Non-pigmented ciliary epithelial cell (primary cell): ENCODE data around the gene TMEM121B.

Source experiments
- DNase-seq: peaks from one replicate; pipeline ENCODE4 v3.0.0-alpha.2; 2010; ENCODE audit warnings: low read depth

The TMEM121B gene

GRCh38 chr22:17087498-17088131 is 33.5 kb downstream of the TMEM121B start:
- peak; percentile 30 for DNase-seq

- DNase-seq, result no peak
These were observed 34.2 kb downstream of the TMEM121B start for GRCh38 chr22:17086788-17087497.

DNA sequence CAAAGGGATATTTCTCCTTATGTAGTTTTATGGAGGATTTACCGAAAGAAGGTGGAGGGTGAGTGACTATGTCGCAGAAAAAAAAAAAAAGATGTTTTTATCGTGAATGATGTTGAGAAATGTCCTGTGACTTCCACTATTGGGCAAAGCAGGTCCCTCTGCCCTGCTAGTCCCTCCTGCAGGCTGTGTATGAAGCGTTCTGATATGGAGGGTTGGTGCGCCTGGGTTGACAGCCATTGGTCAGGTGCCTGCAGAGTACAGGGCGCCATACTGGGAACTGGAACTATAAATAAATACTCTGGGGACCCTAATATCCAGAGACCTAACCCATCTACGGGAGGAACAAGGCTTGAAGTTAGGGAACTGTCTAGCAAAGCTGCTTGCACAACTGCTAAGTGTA is 34.9 kb downstream of the TMEM121B start:
- DNase-seq, result no peak

GRCh38 chr22:17085277-17086181 is 35.6 kb downstream of the TMEM121B start:
- no peak for DNase-seq

DNA sequence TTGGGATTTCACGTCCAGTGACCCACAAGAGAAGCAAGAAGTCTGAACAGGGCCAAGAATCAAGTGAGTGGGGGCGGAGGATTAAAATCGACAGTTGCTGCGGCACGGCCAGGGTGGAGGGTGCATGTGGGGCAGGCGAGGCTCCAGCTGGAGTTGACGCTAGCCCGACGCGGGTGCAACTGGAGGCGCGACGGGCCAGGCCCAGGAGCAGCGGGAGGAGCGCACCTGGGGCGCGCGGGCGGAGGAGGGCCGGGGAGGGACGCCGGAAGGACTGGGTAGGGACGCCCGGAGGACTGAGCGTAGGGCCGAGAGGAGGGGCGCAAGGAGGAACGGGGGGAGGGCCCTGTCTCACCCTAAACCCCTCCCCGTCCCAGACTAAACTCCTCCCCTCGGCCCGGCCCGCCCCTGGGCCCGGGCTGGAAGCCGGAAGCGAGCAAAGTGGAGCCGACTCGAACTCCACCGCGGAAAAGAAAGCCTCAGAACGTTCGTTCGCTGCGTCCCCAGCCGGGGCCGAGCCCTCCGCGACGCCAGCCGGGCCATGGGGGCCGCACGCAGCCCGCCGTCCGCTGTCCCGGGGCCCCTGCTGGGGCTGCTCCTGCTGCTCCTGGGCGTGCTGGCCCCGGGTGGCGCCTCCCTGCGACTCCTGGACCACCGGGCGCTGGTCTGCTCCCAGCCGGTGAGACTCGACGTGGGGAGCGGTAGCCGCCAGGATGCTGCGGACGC is 36.4 kb downstream of the TMEM121B start, which contains the start of gene IL17RA:
Gene IL17RA (plus strand): TSS at position 447 of the 723 bp plus-strand sequence. CDS start 92 bp downstream, at position 539.
- peak; percentile 35 for DNase-seq

DNA sequence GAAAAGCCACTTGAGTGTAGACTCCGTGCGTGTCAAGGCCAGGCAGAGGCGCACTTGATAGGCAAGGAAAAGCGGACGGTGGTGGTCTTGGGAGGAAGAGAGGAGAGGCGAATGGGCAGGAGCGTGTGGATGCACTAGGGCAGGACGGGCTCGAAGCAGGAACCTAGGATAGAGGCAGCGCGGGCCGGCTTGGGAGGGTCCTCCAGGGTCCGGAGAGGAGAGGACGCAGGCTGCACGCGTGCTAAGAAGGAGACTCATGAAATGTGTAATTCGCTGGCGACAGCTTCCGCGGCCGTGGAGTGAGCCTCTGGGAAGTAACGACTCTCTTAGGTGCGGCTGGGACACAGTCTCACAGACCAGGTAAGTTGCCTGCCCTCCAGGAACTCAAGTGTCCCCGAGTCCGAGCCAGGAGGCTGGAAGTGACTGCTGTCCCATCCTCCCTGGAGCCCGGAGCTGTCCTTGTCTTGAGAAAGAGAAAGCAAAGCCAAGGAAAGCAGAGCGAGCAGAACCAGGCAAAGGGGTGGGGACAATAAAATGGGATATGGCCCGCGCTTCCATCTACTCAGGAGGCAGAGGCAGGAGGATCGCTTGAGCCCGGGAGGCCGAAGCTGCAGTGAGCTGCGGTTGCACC is 37.2 kb downstream of the TMEM121B start:
- DNase-seq, result no peak

- no peak for DNase-seq
These were observed 37.9 kb downstream of the TMEM121B start for GRCh38 chr22:17083255-17083654.

DNA sequence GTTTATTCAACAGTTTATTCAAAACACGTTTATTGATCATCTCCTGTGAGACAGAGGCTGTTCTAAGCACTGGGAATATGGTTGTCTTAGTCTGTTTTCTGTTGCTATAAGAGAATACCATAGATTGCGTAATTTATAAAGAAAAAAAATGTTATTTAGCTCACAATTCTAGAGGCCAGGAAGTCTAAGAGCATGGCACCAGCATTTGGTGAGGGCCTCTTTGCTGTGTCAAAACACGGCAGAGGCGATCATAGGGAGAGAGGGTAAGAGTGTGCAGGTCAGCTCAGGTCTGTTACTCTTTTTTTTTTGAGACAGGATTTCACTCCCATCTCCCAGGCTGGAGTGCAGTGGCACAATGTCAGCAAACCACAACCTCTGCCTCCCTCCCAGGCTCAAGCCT is 41.6 kb downstream of the TMEM121B start:
- DNase-seq, result no peak

GRCh38 chr22:17077255-17077654 is 43.9 kb downstream of the TMEM121B start:
- DNase-seq, result no peak

- no peak for DNase-seq
These were observed 46.5 kb downstream of the TMEM121B start for GRCh38 chr22:17074648-17075002.

GRCh38 chr22:17072877-17073276 is 48.3 kb downstream of the TMEM121B start:
- DNase-seq, result no peak
